Coronary artery (tissue), 2 donors: Measurements from ENCODE around the gene ZNF560.
"Not testable (repeated sequence)": the region's sequence is repeated elsewhere in the genome, so short reads cannot be mapped to it uniquely, and the experiment has no call there.

Source experiments
- DNase-seq: peaks from one replicate; pipeline ENCODE4 v3.0.0-alpha.2; 2017; ENCODE audit warnings: low spot score
- H3K27ac ChIP-seq, 2 donors: fragments of 200-600 bp; sonication (generic); one replicate each; pipeline ENCODE4 v1.5.1; 2016 to 2019
- H3K4me3 ChIP-seq: fragments of 200-600 bp; sonication (generic); 2 replicates; pipeline ENCODE4 v1.5.1; 2016; ENCODE audit warnings: mild to moderate bottlenecking, moderate library complexity
- CTCF ChIP-seq: fragments of 200-600 bp; sonication (generic); IDR thresholded peaks from one replicate; pipeline ENCODE4 v1.5.1; 2019; ENCODE audit warnings: antibody characterized with exemption

ZNF560 gene

GRCh38 chr19:9498183-9498902 lies at the start of gene ZNF560:
TSS of gene ZNF560 (minus strand) at chr19:9498616. CDS start at chr19:9475313, 23,303 bp downstream.
- H3K4me3 ChIP-seq, result peak within 1 kb of the TSS; percentile 34
- DNase-seq, result no peak
- no peak for TF ChIP-seq CTCF
- no peak within 1 kb of the TSS for H3K27ac ChIP-seq

GRCh38 chr19:9547870-9548269 lies 49.5 kb upstream of the ZNF560 start:
- no peak overlapping the region for H3K4me3 ChIP-seq
- no peak overlapping the region for H3K27ac ChIP-seq
- DNase-seq, result no peak
- no peak for TF ChIP-seq CTCF

GRCh38 chr19:9541281-9541680 lies 42.9 kb upstream of the ZNF560 start:
- H3K27ac ChIP-seq, DNase-seq, H3K4me3 ChIP-seq: not testable (repeated sequence)

- H3K27ac ChIP-seq, DNase-seq, H3K4me3 ChIP-seq: not testable (repeated sequence)
Observed at GRCh38 chr19:9539921-9540320, 41.5 kb upstream of the ZNF560 start.

- Histone ChIP-seq H3K4me3 (peak overlapping the region; percentile 82), H3K27ac (peak overlapping the region; percentile 91 to 97)
- DNase-seq, result not testable (repeated sequence)
Observed at GRCh38 chr19:9539201-9539600, 40.8 kb upstream of the ZNF560 start.

GRCh38 chr19:9538183-9539058 lies 40.0 kb upstream of the ZNF560 start, which contains the start of gene ZNF426:
TSS of gene ZNF426 (minus strand) at chr19:9538645. CDS start at chr19:9536232, 2,413 bp downstream.
- Histone ChIP-seq H3K4me3 (peak within 1 kb of the TSS; percentile 82), H3K27ac (peak within 1 kb of the TSS; percentile 91 to 97)
- no peak for TF ChIP-seq CTCF
- peak; percentile 93 for DNase-seq

GRCh38 chr19:9535934-9536333 lies 37.5 kb upstream of the ZNF560 start:
- DNase-seq, result no peak
- TF ChIP-seq CTCF, result no peak
- Histone ChIP-seq H3K27ac (no peak overlapping the region), H3K4me3 (no peak overlapping the region)

- Histone ChIP-seq H3K27ac (no peak overlapping the region), H3K4me3 (no peak overlapping the region)
- no peak for TF ChIP-seq CTCF
- DNase-seq, result no peak
Observed at GRCh38 chr19:9531933-9532332, 33.5 kb upstream of the ZNF560 start.
